Ovary (tissue), 3 donors: ENCODE measurements around the gene GALK2.

ENCODE experiments used
- CTCF ChIP-seq, 3 donors: fragments of 450-650 bp in 2 of 3; fragments of 200-600 bp in 1 of 3; IDR thresholded peaks; one replicate each; pipeline versions ENCODE4 v1.5.1 to v1.8.0; 2016 to 2022; ENCODE audit warnings: antibody characterized with exemption in 3 of 3, mild to moderate bottlenecking in 1 of 3
- EP300 ChIP-seq: sonication (generic); formaldehyde crosslinking; IDR thresholded peaks from one replicate; pipeline ENCODE4 v1.6.1; 2017; ENCODE audit warnings: antibody characterized with exemption
- POLR2A ChIP-seq: fragments of 450-650 bp; IDR thresholded peaks from one replicate; pipeline ENCODE4 v1.6.1; 2017; ENCODE audit warnings: antibody characterized with exemption, mild to moderate bottlenecking, moderate library complexity
- donor health status: DM: no; HTN: no; CAD: no.

- TF ChIP-seq CTCF (IDR thresholded peaks at IDR 0.05) (no peak), POLR2A (no peak), EP300 (no peak)
Measured at GRCh38 chr15:49370782-49371181, 200.7 kb downstream of the GALK2 start.
